ENCODE measurements around the gene KIFC3.

Gene KIFC3

GRCh38 chr16:57834936-57835335 lies 32.6 kb upstream of the KIFC3 start:
- Mint-ChIP-seq H3K4me3 (no peak overlapping the region), H3K27me3 (ENCODE audit: low read depth, poor library complexity) (peaks cover 14% of the 10 kb centered on the region), H3K4me1 (no peaks in the 10 kb centered on the region), H3K9me3 (no peaks in the 10 kb centered on the region), H3K27ac (no peak overlapping the region), H3K36me3 (ENCODE audit: low read depth) (no peaks in the 10 kb centered on the region)
- no peak for TF ChIP-seq CTCF (IDR thresholded peaks at IDR 0.05)
- DNase-seq, result no peak

GRCh38 chr16:57830890-57831484 lies 28.7 kb upstream of the KIFC3 start:
- Mint-ChIP-seq H3K4me1 (peaks cover 11% of the 10 kb centered on the region), H3K36me3 (ENCODE audit: low read depth) (no peaks in the 10 kb centered on the region), H3K4me3 (no peak overlapping the region), H3K27me3 (ENCODE audit: low read depth, poor library complexity) (peaks cover 14% of the 10 kb centered on the region), H3K27ac (no peak overlapping the region), H3K9me3 (no peaks in the 10 kb centered on the region)
- TF ChIP-seq CTCF (IDR thresholded peaks at IDR 0.05), result no peak
- DNase-seq, result no peak

- DNase-seq, result no peak
- peaks cover 21% of the 10 kb centered on the region for H3K4me1 Mint-ChIP-seq
- H3K27me3 Mint-ChIP-seq (ENCODE audit: low read depth, poor library complexity), result peaks cover 14% of the 10 kb centered on the region
- H3K27ac Mint-ChIP-seq, result no peak overlapping the region
- H3K4me3 Mint-ChIP-seq, result no peak overlapping the region
- no peak for TF ChIP-seq CTCF (IDR thresholded peaks at IDR 0.05)
- H3K36me3 Mint-ChIP-seq (ENCODE audit: low read depth), result no peaks in the 10 kb centered on the region
- H3K9me3 Mint-ChIP-seq, result no peaks in the 10 kb centered on the region
Measured at GRCh38 chr16:57829969-57830360, 27.7 kb upstream of the KIFC3 start.

- Mint-ChIP-seq H3K27ac (no peak overlapping the region), H3K4me1 (peaks cover 25% of the 10 kb centered on the region), H3K27me3 (ENCODE audit: low read depth, poor library complexity) (peaks cover 17% of the 10 kb centered on the region), H3K9me3 (no peaks in the 10 kb centered on the region), H3K4me3 (no peak overlapping the region), H3K36me3 (ENCODE audit: low read depth) (no peaks in the 10 kb centered on the region)
- no peak for DNase-seq
- TF ChIP-seq CTCF (IDR thresholded peaks at IDR 0.05), result no peak
Measured at GRCh38 chr16:57828272-57829161, 26.2 kb upstream of the KIFC3 start.

- DNase-seq, result no peak
- H3K4me1 Mint-ChIP-seq, result peaks cover 25% of the 10 kb centered on the region
- no peaks in the 10 kb centered on the region for H3K36me3 Mint-ChIP-seq (ENCODE audit: low read depth)
- H3K27ac Mint-ChIP-seq, result no peak overlapping the region
- no peak for TF ChIP-seq CTCF (IDR thresholded peaks at IDR 0.05)
- H3K9me3 Mint-ChIP-seq, result no peaks in the 10 kb centered on the region
- H3K4me3 Mint-ChIP-seq, result no peak overlapping the region
- H3K27me3 Mint-ChIP-seq (ENCODE audit: low read depth, poor library complexity), result peaks cover 15% of the 10 kb centered on the region
Measured at GRCh38 chr16:57826706-57827625, 24.7 kb upstream of the KIFC3 start.
